GM19467 (cell line): ENCODE results near the gene RABL2A.
"Not testable (repeated sequence)": the region's sequence is repeated elsewhere in the genome, so short reads cannot be mapped to it uniquely, and the experiment has no call there.

Experiments
- ATAC-seq: cut with Tn5 transposase; IDR thresholded peaks from one replicate; pipeline ENCODE4 v1.9.1; 2021; ENCODE audit warnings: mild to moderate bottlenecking, moderate library complexity; ENCODE audit not compliant: unreplicated experiment

Gene RABL2A

DNA sequence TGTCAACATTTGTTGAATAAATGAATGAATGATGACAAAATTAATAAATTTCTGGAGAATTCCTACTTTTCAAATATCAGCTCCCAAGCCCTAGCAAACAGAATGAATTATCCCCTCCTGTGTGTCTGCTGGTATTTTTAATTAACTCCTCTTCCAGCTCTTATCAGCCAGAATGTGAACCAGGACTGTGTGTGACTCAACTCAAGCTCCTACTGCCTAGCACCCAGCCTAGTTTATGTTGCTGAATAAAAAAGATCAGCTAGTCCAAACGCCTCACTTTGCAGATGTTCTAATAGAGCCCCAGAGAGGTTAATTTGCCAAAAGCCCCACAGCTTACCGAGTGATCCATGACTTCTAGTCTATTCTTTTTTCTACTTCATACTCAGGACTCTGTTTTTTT lies 50.3 kb downstream of the RABL2A start:
- ATAC-seq: no peak

DNA sequence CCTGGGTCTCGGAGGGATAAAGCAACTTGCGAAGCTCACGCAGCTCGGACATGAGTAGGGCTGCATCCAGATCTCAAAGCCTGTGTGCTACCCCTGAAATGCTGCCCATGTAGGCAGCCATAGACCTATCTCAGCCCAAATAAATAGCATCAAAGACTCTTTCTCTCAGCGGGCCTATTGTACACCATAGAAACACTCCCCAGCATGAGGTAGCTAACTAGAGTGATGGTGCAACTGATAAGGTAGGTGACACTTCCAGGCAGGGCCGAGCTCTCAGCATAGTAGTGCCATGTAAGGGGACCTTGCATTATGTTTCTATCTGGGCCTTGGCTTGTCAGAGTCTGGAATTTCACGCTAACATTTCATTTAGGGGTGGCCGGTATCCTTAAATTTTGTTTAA lies 52.4 kb downstream of the RABL2A start:
- ATAC-seq: no peak

DNA sequence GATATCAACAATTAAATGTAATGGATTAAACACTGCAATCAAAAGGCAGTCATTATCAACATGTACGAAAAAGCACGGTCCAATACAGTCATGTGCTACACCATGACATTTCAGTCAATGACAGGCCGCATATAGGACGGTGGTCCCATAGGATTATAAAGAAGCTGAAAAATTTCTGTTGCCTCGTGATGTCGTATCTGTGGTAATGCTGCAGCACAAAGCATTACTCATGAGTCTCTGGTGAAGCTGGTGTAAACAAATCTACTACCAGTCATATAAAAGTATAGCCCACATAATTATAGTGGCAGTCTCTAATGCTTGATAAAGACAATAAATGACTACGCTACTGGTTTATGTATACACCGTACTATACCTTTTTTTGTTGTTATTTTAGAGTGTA lies 58.4 kb downstream of the RABL2A start:
- ATAC-seq: no peak

DNA sequence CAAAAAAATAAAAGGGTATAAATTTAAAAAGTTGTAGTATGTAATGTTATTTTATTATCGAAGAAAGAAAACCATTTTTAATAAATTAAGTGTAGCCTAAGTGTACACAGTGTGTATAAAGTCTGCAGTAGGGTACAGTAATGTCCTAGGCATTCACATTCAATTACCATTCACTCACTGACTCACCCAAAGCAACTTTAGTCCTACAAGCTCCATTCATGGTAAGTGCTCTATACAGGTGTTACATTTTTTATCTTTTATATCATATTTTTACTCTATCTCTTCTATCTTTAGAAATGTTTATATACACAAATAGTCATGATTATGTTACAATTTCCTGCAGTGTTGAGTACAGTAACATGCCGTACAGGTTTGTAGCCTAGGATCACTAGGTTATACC lies 59.5 kb downstream of the RABL2A start:
- ATAC-seq: no peak

DNA sequence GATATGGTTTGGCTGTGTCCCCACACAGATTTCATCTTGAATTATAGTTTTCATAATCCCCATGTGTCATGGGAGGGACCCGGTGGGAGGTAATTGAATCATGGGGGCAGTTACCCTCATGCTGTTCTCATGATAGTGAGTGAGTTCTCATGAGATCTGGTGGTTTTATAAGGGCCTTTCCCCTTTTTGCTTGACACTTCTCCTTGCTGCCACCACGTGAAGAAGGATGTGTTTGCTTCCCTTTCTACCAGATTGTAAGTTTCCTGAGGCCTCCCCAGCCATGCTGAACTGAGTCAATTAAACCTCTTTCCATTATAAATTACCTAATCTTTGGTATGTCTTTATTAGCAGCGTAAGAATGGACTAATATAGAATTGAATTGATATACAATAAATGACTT lies 63.8 kb downstream of the RABL2A start:
- not testable (repeated sequence) for ATAC-seq
